HL-60 (cell line): ENCODE results near the gene C2CD5.

ENCODE experiments used
- DNase-seq, 2 experiments: peaks; one replicate each; pipeline ENCODE4 v3.0.0-alpha.2; 2010 to 2020; ENCODE audit warnings: low read depth in 1 of 2, low spot score in 1 of 2
- H3K27ac ChIP-seq: fragments of 250-450 bp; sonication (Bioruptor Pico); replicated peaks from 2 replicates; pipeline ENCODE4 v1.5.1; 2020; ENCODE audit warnings: mild to moderate bottlenecking, moderate library complexity
- H3K27me3 ChIP-seq: fragments of 250-450 bp; sonication (Bioruptor Pico); 2 replicates; pipeline ENCODE4 v1.5.1; 2021; ENCODE audit warnings: mild to moderate bottlenecking, moderate library complexity; ENCODE audit not compliant: insufficient read depth, poor library complexity, severe bottlenecking
- H3K4me3 ChIP-seq: replicated peaks from 2 replicates; pipeline ENCODE4 v1.5.1; 2011; ENCODE audit warnings: mild to moderate bottlenecking, control low read depth, low read length; ENCODE audit not compliant: insufficient read depth
- CTCF ChIP-seq: IDR thresholded peaks from one replicate; pipeline ENCODE4 v1.5.1; 2011; ENCODE audit warnings: low read length, control low read depth, inconsistent platforms; ENCODE audit not compliant: insufficient read depth
- GABPA ChIP-seq: IDR thresholded peaks from 2 replicates; pipeline ENCODE4 v1.6.1; 2012; ENCODE audit warnings: low read depth
- POLR2AphosphoS5 ChIP-seq: IDR thresholded peaks from 2 replicates; pipeline ENCODE4 v1.6.1; 2012; ENCODE audit warnings: low read depth
- REST ChIP-seq: IDR thresholded peaks from 2 replicates; pipeline ENCODE4 v1.6.1; 2012; ENCODE audit warnings: low read depth; ENCODE audit not compliant: insufficient replicate concordance
- SPI1 ChIP-seq: IDR thresholded peaks from 2 replicates; pipeline ENCODE4 v1.6.1; 2012; ENCODE audit warnings: low read depth, mild to moderate bottlenecking, borderline replicate concordance

C2CD5 gene

GRCh38 chr12:22416801-22417200 is 127.5 kb downstream of the C2CD5 start:
- Histone ChIP-seq H3K4me3 (no peak overlapping the region), H3K27me3 (no peaks in the 10 kb centered on the region), H3K27ac (no peak overlapping the region)
- DNase-seq: no peak
- TF ChIP-seq SPI1 (no peak), REST (no peak), CTCF (no peak), POLR2AphosphoS5 (no peak), GABPA (no peak)

GRCh38 chr12:22415342-22416309 is 128.7 kb downstream of the C2CD5 start:
- DNase-seq: no peak
- TF ChIP-seq CTCF: no peak
- TF ChIP-seq GABPA: no peak
- no peak for TF ChIP-seq REST
- no peak for TF ChIP-seq SPI1
- no peak for TF ChIP-seq POLR2AphosphoS5

GRCh38 chr12:22414742-22415141 is 129.6 kb downstream of the C2CD5 start:
- H3K27ac ChIP-seq: no peak overlapping the region
- H3K27me3 ChIP-seq: no peaks in the 10 kb centered on the region
- TF ChIP-seq GABPA (no peak), CTCF (no peak), REST (no peak), SPI1 (no peak), POLR2AphosphoS5 (no peak)
- DNase-seq: no peak
- no peak overlapping the region for H3K4me3 ChIP-seq

More at GRCh38 chr12:22415342-22416309, 128.7 kb downstream of the C2CD5 start:
- Histone ChIP-seq H3K27ac (no peak overlapping the region), H3K4me3 (no peak overlapping the region), H3K27me3 (no peaks in the 10 kb centered on the region)
